ENCODE results near the gene PPP1CA. TPM values are rescaled to one million over a fixed set of nuclear protein-coding genes. Genes with fewer than 3 reads are reported as not detected.
A peak's percentile ranks its signal among the peaks of the same experiment; 100 is the strongest.

The PPP1CA gene
- total RNA-seq, 4 donors from 2014 or later, result 146 to 202 (median 185) TPM

DNA sequence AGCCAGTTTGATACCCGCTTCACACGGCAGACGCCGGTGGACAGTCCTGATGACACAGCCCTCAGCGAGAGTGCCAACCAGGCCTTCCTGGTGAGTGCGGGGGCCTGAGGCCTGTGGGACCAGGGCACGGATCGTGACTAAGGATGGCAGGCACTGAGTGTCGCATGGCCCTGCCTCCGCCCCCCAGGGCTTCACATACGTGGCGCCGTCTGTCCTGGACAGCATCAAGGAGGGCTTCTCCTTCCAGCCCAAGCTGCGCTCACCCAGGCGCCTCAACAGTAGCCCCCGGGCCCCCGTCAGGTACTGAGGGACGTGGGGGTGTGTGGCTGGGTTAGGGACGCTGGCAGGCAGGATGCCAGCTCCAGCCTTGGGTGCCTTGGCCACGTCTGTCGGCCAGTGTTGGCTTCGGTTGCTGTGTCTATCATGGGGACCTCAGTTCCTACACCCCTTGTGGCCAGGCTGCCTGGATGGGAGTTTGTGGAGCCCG is 32.8 kb upstream of the PPP1CA start:
- no peak for DNase-seq
- Histone ChIP-seq H3K9me3 (no peaks in the 10 kb centered on the region), H3K4me1 (peaks cover 33 to 85% (median 39%) of the 10 kb centered on the region in 3 donors), H3K27ac (peak overlapping the region in 3 of 4 donors; percentile 40 to 79 (median 71)), H3K36me3 (peaks cover 44 to 97% (median 51%) of the 10 kb centered on the region in 3 donors), H3K4me3 (no peak overlapping the region), H3K27me3 (no peaks in the 10 kb centered on the region)
- 67 to 82% methylated on average over 9 to 10 of the region's 23 CpGs for WGBS, 2 donors
- no peak for TF ChIP-seq POLR2A (IDR thresholded peaks at IDR 0.05)
- TF ChIP-seq, protein P1, sequence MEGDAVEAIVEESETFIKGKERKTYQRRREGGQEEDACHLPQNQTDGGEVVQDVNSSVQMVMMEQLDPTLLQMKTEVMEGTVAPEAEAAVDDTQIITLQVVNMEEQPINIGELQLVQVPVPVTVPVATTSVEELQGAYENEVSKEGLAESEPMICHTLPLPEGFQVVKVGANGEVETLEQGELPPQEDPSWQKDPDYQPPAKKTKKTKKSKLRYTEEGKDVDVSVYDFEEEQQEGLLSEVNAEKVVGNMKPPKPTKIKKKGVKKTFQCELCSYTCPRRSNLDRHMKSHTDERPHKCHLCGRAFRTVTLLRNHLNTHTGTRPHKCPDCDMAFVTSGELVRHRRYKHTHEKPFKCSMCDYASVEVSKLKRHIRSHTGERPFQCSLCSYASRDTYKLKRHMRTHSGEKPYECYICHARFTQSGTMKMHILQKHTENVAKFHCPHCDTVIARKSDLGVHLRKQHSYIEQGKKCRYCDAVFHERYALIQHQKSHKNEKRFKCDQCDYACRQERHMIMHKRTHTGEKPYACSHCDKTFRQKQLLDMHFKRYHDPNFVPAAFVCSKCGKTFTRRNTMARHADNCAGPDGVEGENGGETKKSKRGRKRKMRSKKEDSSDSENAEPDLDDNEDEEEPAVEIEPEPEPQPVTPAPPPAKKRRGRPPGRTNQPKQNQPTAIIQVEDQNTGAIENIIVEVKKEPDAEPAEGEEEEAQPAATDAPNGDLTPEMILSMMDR (IDR thresholded peaks at IDR 0.05), result no peak
- intact Hi-C loops (cut with DNase I), result no loop called here

DNA sequence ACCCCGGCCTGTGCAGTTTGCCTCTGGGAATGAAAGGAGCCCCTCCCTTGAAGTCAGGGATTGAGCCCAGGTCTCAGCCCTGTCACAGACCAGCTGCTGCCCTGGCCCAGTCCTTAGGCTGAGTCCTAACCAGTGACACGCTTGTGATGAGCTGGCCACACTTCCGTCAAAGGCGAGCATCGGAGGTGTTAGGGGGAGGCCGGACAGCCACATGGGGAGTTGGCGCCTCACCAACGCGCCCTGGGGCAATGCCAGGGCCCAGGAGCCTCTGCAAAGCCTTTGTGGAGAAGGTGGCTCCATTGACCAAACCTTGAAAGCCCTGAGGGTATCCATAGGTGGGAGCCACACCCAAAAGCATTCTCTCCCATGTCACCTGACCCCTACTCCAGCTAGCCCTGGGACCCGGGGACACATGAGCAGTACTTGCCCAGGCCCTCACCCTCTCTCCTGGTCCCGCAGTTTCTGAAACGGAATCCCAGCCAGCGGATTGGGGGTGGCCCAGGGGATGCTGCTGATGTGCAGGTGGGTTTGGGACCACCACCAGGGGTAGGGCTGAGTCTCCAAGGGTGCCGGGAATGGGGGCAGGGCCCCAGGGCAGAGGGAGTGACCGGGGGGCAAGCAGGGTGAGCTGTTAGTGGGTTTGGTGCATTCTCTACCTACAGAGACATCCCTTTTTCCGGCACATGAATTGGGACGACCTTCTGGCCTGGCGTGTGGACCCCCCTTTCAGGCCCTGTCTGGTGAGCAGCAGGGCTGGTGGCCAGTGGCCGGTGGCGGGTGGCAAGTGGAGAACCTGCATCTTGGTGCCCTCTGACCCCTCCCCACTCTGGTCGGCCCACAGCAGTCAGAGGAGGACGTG is 32.1 kb upstream of the PPP1CA start:
- 75 to 100% methylated on average over 5 to 6 of the region's 22 CpGs for WGBS, 2 donors
- Histone ChIP-seq H3K9me3 (no peaks in the 10 kb centered on the region), H3K4me1 (peaks cover 36 to 85% (median 39%) of the 10 kb centered on the region in 3 donors), H3K27ac (peak overlapping the region in 2 of 4 donors; percentile 40 to 79), H3K36me3 (peaks cover 44 to 90% (median 51%) of the 10 kb centered on the region in 3 donors), H3K4me3 (no peak overlapping the region), H3K27me3 (no peaks in the 10 kb centered on the region)
- DNase-seq, result no peak
- intact Hi-C loops (cut with DNase I), result no loop called here
- TF ChIP-seq, protein P1 (IDR thresholded peaks at IDR 0.05), result no peak
- no peak for TF ChIP-seq POLR2A (IDR thresholded peaks at IDR 0.05)

DNA sequence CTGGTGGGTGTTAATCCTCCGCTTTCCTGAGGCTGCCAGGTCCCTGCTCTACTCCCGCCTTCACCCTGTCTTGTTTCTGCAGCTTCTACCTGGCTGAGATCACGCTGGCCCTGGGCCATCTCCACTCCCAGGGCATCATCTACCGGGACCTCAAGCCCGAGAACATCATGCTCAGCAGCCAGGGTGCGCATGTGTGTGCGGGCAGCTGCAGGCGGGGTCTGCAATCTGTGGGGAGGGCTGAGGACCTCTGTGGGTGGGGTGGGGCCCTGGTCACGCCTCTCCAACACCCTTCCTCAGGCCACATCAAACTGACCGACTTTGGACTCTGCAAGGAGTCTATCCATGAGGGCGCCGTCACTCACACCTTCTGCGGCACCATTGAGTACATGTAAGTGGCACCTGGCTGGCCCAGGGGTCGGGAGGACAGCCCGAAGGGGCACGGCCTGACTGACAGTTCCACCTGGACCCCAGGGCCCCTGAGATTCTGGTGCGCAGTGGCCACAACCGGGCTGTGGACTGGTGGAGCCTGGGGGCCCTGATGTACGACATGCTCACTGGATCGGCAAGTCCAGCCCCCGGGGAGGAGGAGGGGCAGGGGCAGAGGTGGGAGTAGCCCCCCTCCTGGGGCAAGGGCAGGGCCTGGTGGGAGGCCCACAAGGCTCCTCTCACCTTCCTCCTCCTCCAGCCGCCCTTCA is 31.1 kb upstream of the PPP1CA start:
- intact Hi-C loops (cut with DNase I), result no loop called here
- Histone ChIP-seq H3K4me3 (no peak overlapping the region), H3K27me3 (no peaks in the 10 kb centered on the region), H3K36me3 (peaks cover 37 to 80% (median 46%) of the 10 kb centered on the region in 3 donors), H3K4me1 (peaks cover 37 to 85% (median 39%) of the 10 kb centered on the region in 3 donors), H3K27ac (peak overlapping the region in 1 of 4 donors; percentile 29), H3K9me3 (no peaks in the 10 kb centered on the region)
- TF ChIP-seq, protein P1 (IDR thresholded peaks at IDR 0.05), result no peak
- TF ChIP-seq POLR2A (IDR thresholded peaks at IDR 0.05), result no peak
- DNase-seq, result no peak
- whole genome bisulfite sequencing, 2 donors, result 73 to 82% methylated on average over 8 to 9 of the region's 22 CpGs

DNA sequence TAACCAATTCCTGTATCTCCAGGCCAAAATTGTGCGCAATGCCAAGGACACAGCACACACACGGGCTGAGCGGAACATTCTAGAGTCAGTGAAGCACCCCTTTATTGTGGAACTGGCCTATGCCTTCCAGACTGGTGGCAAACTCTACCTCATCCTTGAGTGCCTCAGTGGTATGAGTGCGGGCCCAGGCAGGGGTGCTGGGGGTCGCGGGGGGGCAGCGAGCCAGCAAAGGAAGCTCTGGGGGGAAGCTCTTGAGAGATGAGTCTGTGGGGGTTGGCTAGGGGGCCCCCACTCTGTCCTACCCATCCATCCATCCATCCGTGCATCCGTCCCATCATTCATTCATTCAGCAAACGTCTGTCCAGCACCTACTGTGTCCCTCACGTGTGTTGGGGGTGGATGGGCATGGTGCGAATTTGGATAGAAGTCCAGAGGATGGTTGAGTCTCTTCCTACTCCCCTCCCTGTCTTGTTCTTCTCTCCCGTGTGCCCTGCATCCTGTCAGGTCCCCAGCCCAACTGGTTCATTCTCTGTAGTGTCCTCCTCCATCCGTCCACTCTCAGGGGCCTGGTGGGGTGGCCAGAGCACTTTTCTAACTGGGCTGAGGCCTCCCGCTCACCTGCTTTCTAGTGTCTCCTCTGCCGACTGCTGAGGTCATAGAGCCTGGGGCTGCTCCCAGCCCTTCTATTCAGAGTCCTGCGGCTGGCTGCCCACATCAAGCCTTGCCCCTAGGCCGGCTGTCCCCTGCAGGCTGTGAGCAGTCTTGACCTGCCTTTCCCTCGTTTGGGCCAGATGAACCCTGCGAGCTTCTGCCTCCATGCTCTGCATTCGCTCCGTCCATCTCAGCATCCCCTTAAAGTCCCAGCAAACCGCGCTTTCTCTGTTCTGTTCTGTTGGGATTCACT is 29.9 kb upstream of the PPP1CA start:
- no peaks in the 10 kb centered on the region for H3K27me3 ChIP-seq
- no peak for DNase-seq
- TF ChIP-seq, protein P1 (IDR thresholded peaks at IDR 0.05), result no peak
- TF ChIP-seq POLR2A (IDR thresholded peaks at IDR 0.05), result no peak
- H3K9me3 ChIP-seq, result no peaks in the 10 kb centered on the region
- H3K4me3 ChIP-seq, result no peak overlapping the region
- intact Hi-C loops (cut with DNase I), result no loop called here
- H3K4me1 ChIP-seq, result peaks cover 39 to 81% (median 42%) of the 10 kb centered on the region in 3 donors
- no peak overlapping the region for H3K27ac ChIP-seq
- 85 to 89% methylated on average over 20 of the region's 24 CpGs for WGBS, 2 donors
- H3K36me3 ChIP-seq, result peaks cover 34 to 69% (median 44%) of the 10 kb centered on the region in 3 donors
